PC-9 (cell line): ENCODE data around the gene NPEPL1. TPM values are rescaled to one million over a fixed set of nuclear protein-coding genes. Genes with fewer than 3 reads are reported as not detected.

Source experiments
- BruUV-seq: library from RNA; stranded (reverse); fragments of 400-500 nt; replicated peaks from 2 replicates; lab custom pipeline; 2021; lab: Mats Ljungman, UMichigan
- CTCF ChIA-PET: fragments of 300-600 bp; sonication (Branson Sonifier 250); formaldehyde crosslinking; loops from one replicate; lab custom pipeline; 2022; ENCODE audit warnings: antibody characterized with exemption; lab: Charles Lee
- POLR2A ChIA-PET: fragments of 300-600 bp; sonication (Branson Sonifier 250); formaldehyde crosslinking; loops from one replicate; lab custom pipeline; 2022; ENCODE audit warnings: antibody characterized with exemption; ENCODE audit not compliant: unreplicated experiment; lab: Charles Lee
- DNase-seq, 2 experiments: peaks; one replicate each; pipeline versions ENCODE4 v3.0.0 to v3.0.0-alpha.2; 2015 to 2022; ENCODE audit warnings: mixed read lengths in 1 of 2
- H2AFZ ChIP-seq: fragments of 200-600 bp; sonication (generic); 2 replicates; pipeline ENCODE4 v1.8.1; 2017; ENCODE audit warnings: antibody characterized with exemption
- H3F3A ChIP-seq: fragments of 200-600 bp; sonication (generic); 2 replicates; pipeline ENCODE4 v1.8.1; 2017; ENCODE audit warnings: antibody characterized with exemption, mild to moderate bottlenecking, low read depth; ENCODE audit not compliant: insufficient read depth
- H3K27ac ChIP-seq: fragments of 200-600 bp; sonication (generic); 2 replicates; pipeline ENCODE4 v1.6.1; 2016; ENCODE audit warnings: mixed run types
- H3K27me3 ChIP-seq: fragments of 200-600 bp; sonication (generic); 2 replicates; pipeline ENCODE4 v1.6.1; 2016; ENCODE audit warnings: low read depth, mixed run types; ENCODE audit not compliant: insufficient read depth
- H3K36me3 ChIP-seq: fragments of 200-600 bp; sonication (generic); 2 replicates; pipeline ENCODE4 v1.6.1; 2016; ENCODE audit warnings: low read depth, mixed run types
- H3K4me1 ChIP-seq: fragments of 200-600 bp; sonication (generic); replicated peaks from 2 replicates; pipeline ENCODE4 v1.6.1; 2016; ENCODE audit warnings: mixed run types; ENCODE audit not compliant: insufficient read depth
- H3K4me2 ChIP-seq: fragments of 200-600 bp; sonication (generic); 2 replicates; pipeline ENCODE4 v1.6.1; 2017; ENCODE audit warnings: mixed run types
- H3K4me3 ChIP-seq: fragments of 200-600 bp; sonication (generic); 2 replicates; pipeline ENCODE4 v1.6.1; 2016; ENCODE audit warnings: mixed run types
- H3K79me2 ChIP-seq: fragments of 200-600 bp; sonication (generic); 2 replicates; pipeline ENCODE4 v1.6.1; 2017; ENCODE audit warnings: low read depth, mixed run types
- H3K9me2 ChIP-seq: fragments of 200-600 bp; sonication (generic); 2 replicates; pipeline ENCODE4 v1.8.1; 2017; ENCODE audit warnings: mild to moderate bottlenecking; ENCODE audit not compliant: insufficient read depth
- H3K9me3 ChIP-seq: fragments of 200-600 bp; sonication (generic); 2 replicates; pipeline ENCODE4 v1.8.1; 2016; ENCODE audit warnings: low read depth; ENCODE audit not compliant: insufficient read depth
- H4K20me1 ChIP-seq: fragments of 200-600 bp; sonication (generic); 2 replicates; pipeline ENCODE4 v1.8.1; 2017; ENCODE audit not compliant: insufficient read depth
- CTCF ChIP-seq: fragments of 200-600 bp; sonication (generic); conservative IDR thresholded peaks from 2 replicates; pipeline ENCODE4 v1.6.1; 2017; ENCODE audit warnings: mixed run types, antibody characterized with exemption, mild to moderate bottlenecking, moderate library complexity
- EZH2 ChIP-seq: fragments of 200-600 bp; sonication (generic); IDR thresholded peaks from 2 replicates; pipeline ENCODE4 v1.8.0; 2017; ENCODE audit warnings: antibody characterized with exemption, low read depth
- intact Hi-C: fragments of 100-400 bp; cut with micrococcal nuclease; formaldehyde crosslinking; loops from one replicate; pipeline ENCODE4 v1.10.0; 2022; ENCODE audit not compliant: unreplicated experiment
- total RNA-seq: library from RNA; stranded (reverse); gene quantifications from 2 replicates; pipeline ENCODE4 v1.2.3, GENCODE V29; 2021

Gene NPEPL1
- total RNA-seq, 1 experiment from 2014 or later, result 24.0 TPM

- BruUV-seq, result no TSS peak
- Histone ChIP-seq H3K36me3 (no peaks in the 10 kb centered on the region; the same call in 1 of the 2 replicates), H3K27ac (no peak overlapping the region), H3F3A (no peaks in the 10 kb centered on the region), H3K4me2 (no peak overlapping the region), H3K9me3 (no peaks in the 10 kb centered on the region), H3K4me3 (no peak overlapping the region), H3K27me3 (no peaks in the 10 kb centered on the region), H3K4me1 (no peaks in the 10 kb centered on the region), H2AFZ (no peak overlapping the region), H3K79me2 (no peaks in the 10 kb centered on the region), H4K20me1 (peaks cover 5% of the 10 kb centered on the region; the same call in 1 of the 2 replicates), H3K9me2 (no peaks in the 10 kb centered on the region)
- CTCF ChIA-PET, result no interaction called here
- TF ChIP-seq CTCF (no peak), EZH2 (no peak)
- intact Hi-C loops, result no loop called here
- no peak for DNase-seq
- POLR2A ChIA-PET, result no interaction called here
These were observed 14.5 kb downstream of the NPEPL1 start for GRCh38 chr20:58706975-58707681.

GRCh38 chr20:58707770-58708169, 15.2 kb downstream of the NPEPL1 start:
- no peaks in the 10 kb centered on the region for H3K79me2 ChIP-seq
- no peak overlapping the region for H3K27ac ChIP-seq
- no peak overlapping the region for H3K4me3 ChIP-seq
- no peak overlapping the region for H2AFZ ChIP-seq
- no peaks in the 10 kb centered on the region for H3K9me2 ChIP-seq
- no peaks in the 10 kb centered on the region; the same call in 1 of the 2 replicates for H3K36me3 ChIP-seq
- TF ChIP-seq EZH2, result no peak
- no peak for TF ChIP-seq CTCF
- no peaks in the 10 kb centered on the region for H3F3A ChIP-seq
- BruUV-seq, result no TSS peak
- no peak overlapping the region for H3K4me2 ChIP-seq
- H3K9me3 ChIP-seq, result no peaks in the 10 kb centered on the region
- H3K27me3 ChIP-seq, result no peaks in the 10 kb centered on the region
- POLR2A ChIA-PET, result no interaction called here
- peaks cover 5% of the 10 kb centered on the region; the same call in 1 of the 2 replicates for H4K20me1 ChIP-seq
- CTCF ChIA-PET, result no interaction called here
- H3K4me1 ChIP-seq, result no peaks in the 10 kb centered on the region
- intact Hi-C loops, result no loop called here
- no peak for DNase-seq

GRCh38 chr20:58708246-58708931, 15.8 kb downstream of the NPEPL1 start:
- POLR2A ChIA-PET, result interaction anchor here (0.6 kb wide), 1 partner anchor 1281 kb away, joined by 6 read pairs; no protein-coding TSS in a partner anchor

More at GRCh38 chr20:58708246-58708931, 15.8 kb downstream of the NPEPL1 start:
- H4K20me1 ChIP-seq, result peaks cover 5% of the 10 kb centered on the region
- no peak overlapping the region for H3K4me3 ChIP-seq
- H3F3A ChIP-seq, result no peaks in the 10 kb centered on the region
- no peak for TF ChIP-seq CTCF
- TF ChIP-seq EZH2, result no peak
- BruUV-seq, result no TSS peak
- H3K27me3 ChIP-seq, result no peaks in the 10 kb centered on the region
- CTCF ChIA-PET, result no interaction called here
- H3K79me2 ChIP-seq, result no peaks in the 10 kb centered on the region
- H3K9me2 ChIP-seq, result no peaks in the 10 kb centered on the region
- no peak for DNase-seq
- H3K9me3 ChIP-seq, result no peaks in the 10 kb centered on the region
- intact Hi-C loops, result no loop called here
- no peak overlapping the region for H3K4me2 ChIP-seq
- no peaks in the 10 kb centered on the region; the same call in 1 of the 2 replicates for H3K36me3 ChIP-seq
- no peak overlapping the region for H2AFZ ChIP-seq
- H3K4me1 ChIP-seq, result no peaks in the 10 kb centered on the region
- no peak overlapping the region for H3K27ac ChIP-seq
